Forelimb muscle (tissue), 1 donor: Measurements from ENCODE around the gene SSX5. TPM values are rescaled to one million over a fixed set of nuclear protein-coding genes. Genes with fewer than 3 reads are reported as not detected.
"Not testable (repeated sequence)": the region's sequence is repeated elsewhere in the genome, so short reads cannot be mapped to it uniquely, and the experiment has no call there.

Experiments used
- DNase-seq: peaks from one replicate; pipeline ENCODE4 v3.0.0-alpha.2; 2013; ENCODE audit warnings: low read depth
- polyA plus RNA-seq: library from polyadenylated mRNA; unstranded; fragments of 120-200 nt; gene quantifications from one replicate; pipeline ENCODE4 v1.2.1, GENCODE V29; 2013; ENCODE audit not compliant: insufficient read length

Gene SSX5
- not detected for polyA plus RNA-seq

GRCh38 chrX:48196745-48197201, at the start of gene SSX5:
Gene SSX5 (minus strand): TSS chrX:48196795. CDS start chrX:48195358, 1,437 bp downstream.
- DNase-seq: no peak

- not testable (repeated sequence) for DNase-seq
These were observed 27.6 kb upstream of the SSX5 start for GRCh38 chrX:48224196-48224595.

GRCh38 chrX:48214341-48214740, 17.7 kb upstream of the SSX5 start:
- not testable (repeated sequence) for DNase-seq

- DNase-seq: not testable (repeated sequence)
These were observed 6.6 kb downstream of the SSX5 start for GRCh38 chrX:48190024-48190423.

- DNase-seq: not testable (repeated sequence)
These were observed 14.7 kb downstream of the SSX5 start for GRCh38 chrX:48181882-48182281.

- no peak for DNase-seq
These were observed 15.8 kb downstream of the SSX5 start for GRCh38 chrX:48180811-48181210.

GRCh38 chrX:48179691-48180090, 16.9 kb downstream of the SSX5 start:
- DNase-seq: no peak

GRCh38 chrX:48166322-48166721, 30.3 kb downstream of the SSX5 start:
- not testable (repeated sequence) for DNase-seq

- DNase-seq: no peak
These were observed 31.4 kb downstream of the SSX5 start for GRCh38 chrX:48165241-48165640.

GRCh38 chrX:48156014-48156413, 40.6 kb downstream of the SSX5 start:
- no peak for DNase-seq

GRCh38 chrX:48154796-48155195, 41.8 kb downstream of the SSX5 start:
- no peak for DNase-seq

- DNase-seq: no peak
These were observed 42.8 kb downstream of the SSX5 start for GRCh38 chrX:48153769-48154168.

- DNase-seq: not testable (repeated sequence)
These were observed 53.9 kb downstream of the SSX5 start for GRCh38 chrX:48142697-48143096.

GRCh38 chrX:48141810-48142508, 54.6 kb downstream of the SSX5 start:
- DNase-seq: not testable (repeated sequence)

- not testable (repeated sequence) for DNase-seq
These were observed 57.5 kb downstream of the SSX5 start for GRCh38 chrX:48139076-48139475.

Other genes with a start within 250 kb of the SSX5 start
- gene ZNF182, start 192.8 kb downstream of the SSX5 start, polyA plus RNA-seq: 5.3 TPM
- 0.29 TPM for gene SPACA5, start 189.8 kb downstream of the SSX5 start, polyA plus RNA-seq
- 2.8 TPM for gene ZNF630, start 125.2 kb downstream of the SSX5 start, polyA plus RNA-seq
- gene SPACA5B, start 66.2 kb downstream of the SSX5 start, polyA plus RNA-seq: not detected
- gene SSX1, start 58.6 kb upstream of the SSX5 start, polyA plus RNA-seq: not detected
- not detected for gene SSX3, start 159.9 kb upstream of the SSX5 start, polyA plus RNA-seq
- gene SSX4, start 186.7 kb upstream of the SSX5 start, polyA plus RNA-seq: not detected
- not detected for gene SSX4B, start 215.2 kb upstream of the SSX5 start, polyA plus RNA-seq